ENCODE data around the gene BANK1. TPM values are rescaled to one million over a fixed set of nuclear protein-coding genes. Genes with fewer than 3 reads are reported as not detected.

Gene BANK1
- total RNA-seq, 1 experiment from 2014 or later, result 2.4 TPM

DNA sequence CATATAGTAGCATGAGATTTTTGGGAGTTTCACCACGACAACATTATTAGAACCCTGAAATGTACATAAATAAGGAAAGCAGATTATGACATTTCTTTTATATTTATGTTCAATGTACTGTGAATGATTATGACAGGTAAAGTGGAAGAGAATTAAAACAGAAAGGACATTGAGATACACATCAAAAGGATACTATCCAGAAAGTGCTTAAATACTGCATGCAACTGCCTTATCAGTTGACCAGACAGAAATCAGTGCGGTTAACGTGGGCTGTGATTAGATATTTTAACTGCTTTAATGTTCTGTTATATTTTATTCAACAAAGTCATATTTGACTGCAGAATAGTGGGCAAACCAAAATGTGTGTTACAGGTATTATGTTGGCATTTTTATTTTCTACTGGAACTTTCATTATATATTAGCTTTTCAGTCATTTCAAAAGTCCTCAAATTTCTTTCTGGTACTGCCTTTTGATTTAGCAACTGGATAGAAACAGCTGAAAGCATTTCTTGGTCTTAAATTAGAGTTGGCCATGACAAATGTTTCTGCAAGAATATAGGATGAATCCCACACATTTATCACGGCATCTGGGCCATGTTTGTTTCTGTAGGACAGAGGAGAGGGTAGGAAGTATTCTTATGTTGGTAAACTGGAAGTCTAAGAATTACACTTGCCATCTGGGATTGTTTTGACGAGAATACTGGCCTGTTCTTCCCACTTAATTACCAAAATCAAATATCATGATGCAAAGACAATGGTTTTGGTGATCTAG is 299.5 kb downstream of the BANK1 start:
- H3K36me3 ChIP-seq (ENCODE audit: control insufficient read depth in 1 of 2, insufficient read depth in 2 of 2, low read length in 2 of 2), result no peaks in the 10 kb centered on the region
- ATAC-seq (no peak), DNase-seq (ENCODE audit: low read depth, low spot score) (no peak)
- H3K4me3 ChIP-seq (replicated peaks in 1 of 2; ENCODE audit: low read depth in 1 of 2, low read length in 2 of 2), result no peak overlapping the region
- TF ChIP-seq, protein P1, sequence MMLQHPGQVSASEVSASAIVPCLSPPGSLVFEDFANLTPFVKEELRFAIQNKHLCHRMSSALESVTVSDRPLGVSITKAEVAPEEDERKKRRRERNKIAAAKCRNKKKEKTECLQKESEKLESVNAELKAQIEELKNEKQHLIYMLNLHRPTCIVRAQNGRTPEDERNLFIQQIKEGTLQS (IDR thresholded peaks at IDR 0.05), result no peak
- TF ChIP-seq EGR1 (IDR thresholded peaks at IDR 0.05; ENCODE audit: low read depth) (no peak), FOSL1 (IDR thresholded peaks at IDR 0.05; ENCODE audit: low read depth) (no peak), ZNF274 (IDR thresholded peaks at IDR 0.05; ENCODE audit: low read depth, low read length) (no peak), SP1 (IDR thresholded peaks at IDR 0.05; ENCODE audit: low read depth) (no peak), SRF (IDR thresholded peaks at IDR 0.05; ENCODE audit: low read depth) (no peak), CEBPB (IDR thresholded peaks at IDR 0.05; ENCODE audit: low read depth) (no peak), ELF1 (IDR thresholded peaks at IDR 0.05; ENCODE audit: borderline replicate concordance, low read depth) (no peak), JUND (IDR thresholded peaks at IDR 0.05) (no peak), POLR2A (IDR thresholded peaks at IDR 0.05; ENCODE audit: borderline replicate concordance, extremely low read depth, insufficient read depth, insufficient read length) (no peak), SIN3A (IDR thresholded peaks at IDR 0.05; ENCODE audit: low read depth) (no peak), ZFX (IDR thresholded peaks at IDR 0.05) (no peak), TCF7L2 (IDR thresholded peaks at IDR 0.05; ENCODE audit: borderline replicate concordance, extremely low read depth, insufficient read depth, insufficient read length) (no peak), EZH2 (IDR thresholded peaks at IDR 0.05) (no peak), RAD21 (IDR thresholded peaks at IDR 0.05; ENCODE audit: low read depth) (no peak), CBX3 (IDR thresholded peaks at IDR 0.05; ENCODE audit: low read depth) (no peak)
- TF ChIP-seq, protein P2, sequence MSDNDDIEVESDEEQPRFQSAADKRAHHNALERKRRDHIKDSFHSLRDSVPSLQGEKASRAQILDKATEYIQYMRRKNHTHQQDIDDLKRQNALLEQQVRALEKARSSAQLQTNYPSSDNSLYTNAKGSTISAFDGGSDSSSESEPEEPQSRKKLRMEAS (IDR thresholded peaks at IDR 0.05), result no peak
- TF ChIP-seq, protein P3, sequence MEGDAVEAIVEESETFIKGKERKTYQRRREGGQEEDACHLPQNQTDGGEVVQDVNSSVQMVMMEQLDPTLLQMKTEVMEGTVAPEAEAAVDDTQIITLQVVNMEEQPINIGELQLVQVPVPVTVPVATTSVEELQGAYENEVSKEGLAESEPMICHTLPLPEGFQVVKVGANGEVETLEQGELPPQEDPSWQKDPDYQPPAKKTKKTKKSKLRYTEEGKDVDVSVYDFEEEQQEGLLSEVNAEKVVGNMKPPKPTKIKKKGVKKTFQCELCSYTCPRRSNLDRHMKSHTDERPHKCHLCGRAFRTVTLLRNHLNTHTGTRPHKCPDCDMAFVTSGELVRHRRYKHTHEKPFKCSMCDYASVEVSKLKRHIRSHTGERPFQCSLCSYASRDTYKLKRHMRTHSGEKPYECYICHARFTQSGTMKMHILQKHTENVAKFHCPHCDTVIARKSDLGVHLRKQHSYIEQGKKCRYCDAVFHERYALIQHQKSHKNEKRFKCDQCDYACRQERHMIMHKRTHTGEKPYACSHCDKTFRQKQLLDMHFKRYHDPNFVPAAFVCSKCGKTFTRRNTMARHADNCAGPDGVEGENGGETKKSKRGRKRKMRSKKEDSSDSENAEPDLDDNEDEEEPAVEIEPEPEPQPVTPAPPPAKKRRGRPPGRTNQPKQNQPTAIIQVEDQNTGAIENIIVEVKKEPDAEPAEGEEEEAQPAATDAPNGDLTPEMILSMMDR (IDR thresholded peaks at IDR 0.05 in 2 of 3, conservative IDR thresholded peaks at IDR 0.05 in 1 of 3; ENCODE audit: borderline replicate concordance in 1 of 3, insufficient read depth in 1 of 3, low read depth in 2 of 3, low read length in 2 of 3), result no peak
- TF ChIP-seq, protein P4, sequence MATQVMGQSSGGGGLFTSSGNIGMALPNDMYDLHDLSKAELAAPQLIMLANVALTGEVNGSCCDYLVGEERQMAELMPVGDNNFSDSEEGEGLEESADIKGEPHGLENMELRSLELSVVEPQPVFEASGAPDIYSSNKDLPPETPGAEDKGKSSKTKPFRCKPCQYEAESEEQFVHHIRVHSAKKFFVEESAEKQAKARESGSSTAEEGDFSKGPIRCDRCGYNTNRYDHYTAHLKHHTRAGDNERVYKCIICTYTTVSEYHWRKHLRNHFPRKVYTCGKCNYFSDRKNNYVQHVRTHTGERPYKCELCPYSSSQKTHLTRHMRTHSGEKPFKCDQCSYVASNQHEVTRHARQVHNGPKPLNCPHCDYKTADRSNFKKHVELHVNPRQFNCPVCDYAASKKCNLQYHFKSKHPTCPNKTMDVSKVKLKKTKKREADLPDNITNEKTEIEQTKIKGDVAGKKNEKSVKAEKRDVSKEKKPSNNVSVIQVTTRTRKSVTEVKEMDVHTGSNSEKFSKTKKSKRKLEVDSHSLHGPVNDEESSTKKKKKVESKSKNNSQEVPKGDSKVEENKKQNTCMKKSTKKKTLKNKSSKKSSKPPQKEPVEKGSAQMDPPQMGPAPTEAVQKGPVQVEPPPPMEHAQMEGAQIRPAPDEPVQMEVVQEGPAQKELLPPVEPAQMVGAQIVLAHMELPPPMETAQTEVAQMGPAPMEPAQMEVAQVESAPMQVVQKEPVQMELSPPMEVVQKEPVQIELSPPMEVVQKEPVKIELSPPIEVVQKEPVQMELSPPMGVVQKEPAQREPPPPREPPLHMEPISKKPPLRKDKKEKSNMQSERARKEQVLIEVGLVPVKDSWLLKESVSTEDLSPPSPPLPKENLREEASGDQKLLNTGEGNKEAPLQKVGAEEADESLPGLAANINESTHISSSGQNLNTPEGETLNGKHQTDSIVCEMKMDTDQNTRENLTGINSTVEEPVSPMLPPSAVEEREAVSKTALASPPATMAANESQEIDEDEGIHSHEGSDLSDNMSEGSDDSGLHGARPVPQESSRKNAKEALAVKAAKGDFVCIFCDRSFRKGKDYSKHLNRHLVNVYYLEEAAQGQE (IDR thresholded peaks at IDR 0.05; ENCODE audit: low read depth), result no peak
- H3K4me2 ChIP-seq (ENCODE audit: low read length), result no peak overlapping the region
- intact Hi-C loops (cut with micrococcal nuclease), result no loop called here
- ChIA-PET POLR2A (no interaction called here), RAD21 (ENCODE audit: low non-redundant PET in 1 of 2, low total read pairs in 2 of 2, uncharacterized antibody in 2 of 2, unreplicated experiment in 2 of 2) (no interaction called here), CTCF (no interaction called here)
- H3K27ac ChIP-seq (ENCODE audit: low read depth, low read length), result no peak overlapping the region
- H3K4me1 ChIP-seq (ENCODE audit: control insufficient read depth in 1 of 2, insufficient read depth in 2 of 2, low read length in 2 of 2), result no peaks in the 10 kb centered on the region
- H2AFZ ChIP-seq (ENCODE audit: low read depth, low read length, poor library complexity, severe bottlenecking), result no peak overlapping the region
- no peaks in the 10 kb centered on the region for H3K9me3 ChIP-seq (ENCODE audit: control insufficient read depth in 1 of 2, insufficient read depth in 1 of 2, low read depth in 1 of 2, low read length in 2 of 2)
- no TSS peak for BruUV-seq (replicated peaks)
- H3K9ac ChIP-seq (ENCODE audit: low read length), result no peak overlapping the region
- no peaks in the 10 kb centered on the region for H3K79me2 ChIP-seq (ENCODE audit: insufficient read depth, low read length)
- H4K20me1 ChIP-seq (ENCODE audit: insufficient read depth), result no peaks in the 10 kb centered on the region
- no peaks in the 10 kb centered on the region for H3K27me3 ChIP-seq (ENCODE audit: insufficient read depth, low read length)
- H3K9me2 ChIP-seq (ENCODE audit: insufficient read depth), result no peaks in the 10 kb centered on the region; the same call in 1 of the 2 replicates

Measured in HCT116 (cell line).